Breast epithelium (tissue), 4 donors: ENCODE data around the gene INSC. TPM values are rescaled to one million over a fixed set of nuclear protein-coding genes. Genes with fewer than 3 reads are reported as not detected.

Experiments used
- DNase-seq, 2 donors: peaks; one replicate each; pipeline ENCODE4 v3.0.0-alpha.2; 2019; ENCODE audit warnings: low spot score in 2 of 2
- H3K27ac ChIP-seq, 2 donors: fragments of 200-600 bp; sonication (generic) in 1 of 2; one replicate each; pipeline ENCODE4 v1.5.1; 2016 to 2019; ENCODE audit warnings: mild to moderate bottlenecking in 1 of 2
- H3K27me3 ChIP-seq, 2 donors: fragments of 200-600 bp; sonication (generic) in 1 of 2; one replicate each; pipeline versions ENCODE4 v1.5.1 to v1.6.0; 2017 to 2019; ENCODE audit warnings: control low read depth in 1 of 2, mild to moderate bottlenecking in 1 of 2
- H3K36me3 ChIP-seq: fragments of 200-600 bp; one replicate; pipeline ENCODE4 v1.5.1; 2019
- H3K4me1 ChIP-seq, 2 donors: fragments of 200-600 bp; sonication (generic); one replicate each; pipeline ENCODE4 v1.5.1; 2016 to 2019; ENCODE audit warnings: control low read depth in 1 of 2
- H3K4me3 ChIP-seq, 3 donors: fragments of 200-600 bp; sonication (generic); 1 replicate in 2 of 3; 2 replicates in 1 of 3; pipeline ENCODE4 v1.5.1; 2016 to 2019; ENCODE audit warnings: mild to moderate bottlenecking in 3 of 3, moderate library complexity in 2 of 3
- H3K9me3 ChIP-seq, 2 donors: fragments of 200-600 bp; sonication (generic) in 1 of 2; one replicate each; pipeline ENCODE4 v1.5.1; 2016 to 2019; ENCODE audit warnings: control low read depth in 1 of 2
- POLR2A ChIP-seq: fragments of 450-650 bp; IDR thresholded peaks from one replicate; pipeline ENCODE4 v1.6.1; 2016; ENCODE audit warnings: antibody characterized with exemption, mild to moderate bottlenecking, moderate library complexity
- POLR2AphosphoS5 ChIP-seq, 3 donors: sonication (generic); formaldehyde crosslinking; IDR thresholded peaks; one replicate each; pipeline ENCODE4 v1.6.1; 2017; ENCODE audit warnings: antibody characterized with exemption in 3 of 3
- intact Hi-C: fragments of 100-400 bp; cut with DNase I; formaldehyde crosslinking; loops from one replicate; pipeline ENCODE4 v1.15.1; 2023; ENCODE audit warnings: low total_unique reads
- total RNA-seq, 3 donors: library from RNA; depleted of rRNA; stranded (reverse); fragments of >200 nt; gene quantifications; one replicate each; pipeline ENCODE4 v1.1.0, GENCODE V29; 2016
- TF ChIP-seq, protein P1 (sequence below), 3 donors: fragments of 450-650 bp; IDR thresholded peaks; one replicate each; pipeline ENCODE4 v1.5.1; 2016 to 2017; ENCODE audit warnings: antibody characterized with exemption in 3 of 3, mild to moderate bottlenecking in 3 of 3, moderate library complexity in 3 of 3

The INSC gene
- total RNA-seq, 3 donors from 2014 or later, result 0.33 to 0.88 TPM; not detected in 1

DNA sequence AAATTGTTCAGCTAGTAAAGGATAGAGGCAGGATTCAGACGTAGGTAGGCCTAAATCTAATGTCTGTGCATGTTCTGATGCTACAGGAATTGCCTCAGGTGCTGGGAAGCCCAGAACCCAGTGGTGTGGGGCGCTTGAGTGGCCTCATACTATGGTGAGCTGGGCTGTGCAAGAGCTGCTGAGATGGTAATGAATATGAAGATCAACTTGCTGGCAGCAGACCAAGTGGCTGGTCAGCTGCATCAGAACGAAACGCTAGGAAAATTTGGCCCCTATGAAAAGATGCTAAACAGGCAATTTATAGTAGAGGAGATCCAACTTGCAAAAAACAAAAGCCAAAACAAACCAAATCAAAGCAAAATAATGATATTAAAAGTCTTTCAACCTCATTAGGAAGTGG, 102.7 kb downstream of the INSC start:
- no peak overlapping the region for H3K27ac ChIP-seq
- TF ChIP-seq, protein P1, sequence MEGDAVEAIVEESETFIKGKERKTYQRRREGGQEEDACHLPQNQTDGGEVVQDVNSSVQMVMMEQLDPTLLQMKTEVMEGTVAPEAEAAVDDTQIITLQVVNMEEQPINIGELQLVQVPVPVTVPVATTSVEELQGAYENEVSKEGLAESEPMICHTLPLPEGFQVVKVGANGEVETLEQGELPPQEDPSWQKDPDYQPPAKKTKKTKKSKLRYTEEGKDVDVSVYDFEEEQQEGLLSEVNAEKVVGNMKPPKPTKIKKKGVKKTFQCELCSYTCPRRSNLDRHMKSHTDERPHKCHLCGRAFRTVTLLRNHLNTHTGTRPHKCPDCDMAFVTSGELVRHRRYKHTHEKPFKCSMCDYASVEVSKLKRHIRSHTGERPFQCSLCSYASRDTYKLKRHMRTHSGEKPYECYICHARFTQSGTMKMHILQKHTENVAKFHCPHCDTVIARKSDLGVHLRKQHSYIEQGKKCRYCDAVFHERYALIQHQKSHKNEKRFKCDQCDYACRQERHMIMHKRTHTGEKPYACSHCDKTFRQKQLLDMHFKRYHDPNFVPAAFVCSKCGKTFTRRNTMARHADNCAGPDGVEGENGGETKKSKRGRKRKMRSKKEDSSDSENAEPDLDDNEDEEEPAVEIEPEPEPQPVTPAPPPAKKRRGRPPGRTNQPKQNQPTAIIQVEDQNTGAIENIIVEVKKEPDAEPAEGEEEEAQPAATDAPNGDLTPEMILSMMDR (IDR thresholded peaks at IDR 0.05), result no peak
- TF ChIP-seq POLR2AphosphoS5 (IDR thresholded peaks at IDR 0.05) (no peak), POLR2A (no peak)
- H3K36me3 ChIP-seq, result no peaks in the 10 kb centered on the region
- DNase-seq, result no peak
- no peaks in the 10 kb centered on the region for H3K9me3 ChIP-seq
- no peak overlapping the region for H3K4me3 ChIP-seq
- H3K4me1 ChIP-seq, result no peaks in the 10 kb centered on the region
- no peaks in the 10 kb centered on the region for H3K27me3 ChIP-seq
- intact Hi-C loops, result no loop called here

DNA sequence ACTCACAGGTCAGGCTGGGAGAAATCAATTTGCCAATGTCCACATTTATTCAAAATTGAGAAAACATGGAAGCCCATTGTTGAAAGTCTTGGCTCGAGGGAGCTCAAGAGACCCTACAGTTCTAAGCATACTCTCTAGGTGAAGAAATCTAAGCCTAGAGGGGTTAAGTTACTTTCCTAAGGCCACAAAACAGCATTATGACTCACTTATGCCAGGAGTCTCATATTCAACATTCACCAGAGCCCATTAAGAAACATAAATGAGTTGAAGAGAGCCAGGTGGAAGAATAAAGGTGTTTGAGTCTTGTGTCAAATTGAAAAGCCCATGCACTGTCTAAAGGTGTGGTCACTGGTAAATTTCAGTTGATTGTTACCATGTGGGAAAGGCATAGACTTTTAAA, 108.1 kb downstream of the INSC start:
- Histone ChIP-seq H3K36me3 (no peaks in the 10 kb centered on the region), H3K4me3 (no peak overlapping the region), H3K4me1 (no peaks in the 10 kb centered on the region), H3K27ac (no peak overlapping the region), H3K9me3 (no peaks in the 10 kb centered on the region), H3K27me3 (no peaks in the 10 kb centered on the region)
- TF ChIP-seq, protein P1 (IDR thresholded peaks at IDR 0.05), result no peak
- TF ChIP-seq POLR2A (no peak), POLR2AphosphoS5 (IDR thresholded peaks at IDR 0.05) (no peak)
- intact Hi-C loops, result no loop called here
- DNase-seq, result no peak

DNA sequence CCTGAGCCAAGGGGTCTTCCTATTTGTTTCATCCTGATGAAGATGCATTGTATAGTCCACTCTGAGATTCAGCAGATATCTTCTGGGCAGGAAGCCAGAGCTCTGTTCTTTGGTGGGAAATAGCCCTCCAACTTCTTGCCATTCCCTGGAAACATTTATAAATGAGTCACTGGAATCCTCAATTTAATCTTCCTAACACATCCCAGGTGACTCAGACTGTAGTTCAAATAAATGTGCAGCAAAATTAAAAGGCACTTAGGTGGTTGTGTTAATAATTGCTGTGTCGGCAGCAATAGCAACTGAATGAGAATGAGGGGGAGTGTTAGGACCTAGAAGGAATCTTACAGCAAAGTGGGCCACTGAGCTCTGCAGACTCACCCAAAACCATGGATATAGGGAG, 108.6 kb downstream of the INSC start:
- DNase-seq, result no peak
- Histone ChIP-seq H3K27me3 (no peaks in the 10 kb centered on the region), H3K9me3 (no peaks in the 10 kb centered on the region), H3K4me3 (no peak overlapping the region), H3K27ac (no peak overlapping the region), H3K36me3 (no peaks in the 10 kb centered on the region), H3K4me1 (no peaks in the 10 kb centered on the region)
- intact Hi-C loops, result no loop called here
- no peak for TF ChIP-seq POLR2A
- TF ChIP-seq, protein P1 (IDR thresholded peaks at IDR 0.05), result no peak
- no peak for TF ChIP-seq POLR2AphosphoS5 (IDR thresholded peaks at IDR 0.05)

DNA sequence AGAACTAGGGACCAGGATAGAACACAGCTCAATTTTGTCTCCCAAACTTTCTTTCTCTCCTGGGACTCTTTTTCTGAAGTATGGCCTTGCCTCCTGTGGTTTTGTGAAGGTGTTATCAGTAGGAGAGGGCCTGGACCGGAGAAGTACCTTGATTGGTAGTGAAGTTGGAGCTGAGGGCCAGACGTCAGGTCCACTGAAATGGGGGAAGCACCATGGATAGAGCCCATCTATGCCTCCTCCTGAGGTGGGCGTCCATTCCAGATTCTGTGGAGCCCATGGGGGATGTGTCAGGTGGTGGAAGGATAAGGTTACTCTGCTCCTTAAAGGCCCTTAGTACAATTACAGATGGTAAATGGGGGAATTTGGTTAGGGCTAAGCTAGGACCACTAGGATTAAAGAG, 109.7 kb downstream of the INSC start:
- Histone ChIP-seq H3K27ac (no peak overlapping the region), H3K27me3 (no peaks in the 10 kb centered on the region), H3K9me3 (no peaks in the 10 kb centered on the region), H3K36me3 (no peaks in the 10 kb centered on the region), H3K4me3 (no peak overlapping the region), H3K4me1 (no peaks in the 10 kb centered on the region)
- intact Hi-C loops, result no loop called here
- TF ChIP-seq POLR2A, result no peak
- DNase-seq, result no peak

DNA sequence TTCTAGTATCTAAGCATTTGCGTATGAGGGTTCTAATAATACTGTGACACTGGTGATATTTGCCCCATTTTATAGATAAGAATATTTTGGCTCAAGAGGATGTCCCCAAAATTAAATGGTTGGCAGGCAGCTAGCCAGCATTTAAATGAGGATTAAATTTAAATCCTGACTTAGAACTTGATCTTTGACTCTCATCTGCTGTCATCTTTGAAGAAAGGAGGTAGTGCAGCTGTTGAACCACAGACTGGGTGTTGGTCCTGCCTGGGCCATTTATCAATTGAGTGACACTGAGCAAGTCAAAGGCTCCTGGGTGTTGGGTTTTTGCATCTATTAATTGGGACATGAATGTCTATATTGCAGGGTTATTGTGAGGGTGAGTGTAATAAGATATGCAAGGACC, 112.3 kb downstream of the INSC start:
- no peaks in the 10 kb centered on the region for H3K36me3 ChIP-seq
- H3K27me3 ChIP-seq, result no peaks in the 10 kb centered on the region
- H3K9me3 ChIP-seq, result no peaks in the 10 kb centered on the region
- no peak overlapping the region for H3K4me3 ChIP-seq
- intact Hi-C loops, result no loop called here
- DNase-seq, result no peak
- TF ChIP-seq POLR2AphosphoS5 (IDR thresholded peaks at IDR 0.05), result no peak
- no peak for TF ChIP-seq POLR2A
- TF ChIP-seq, protein P1 (IDR thresholded peaks at IDR 0.05), result no peak
- H3K4me1 ChIP-seq, result no peaks in the 10 kb centered on the region
- H3K27ac ChIP-seq, result no peak overlapping the region

DNA sequence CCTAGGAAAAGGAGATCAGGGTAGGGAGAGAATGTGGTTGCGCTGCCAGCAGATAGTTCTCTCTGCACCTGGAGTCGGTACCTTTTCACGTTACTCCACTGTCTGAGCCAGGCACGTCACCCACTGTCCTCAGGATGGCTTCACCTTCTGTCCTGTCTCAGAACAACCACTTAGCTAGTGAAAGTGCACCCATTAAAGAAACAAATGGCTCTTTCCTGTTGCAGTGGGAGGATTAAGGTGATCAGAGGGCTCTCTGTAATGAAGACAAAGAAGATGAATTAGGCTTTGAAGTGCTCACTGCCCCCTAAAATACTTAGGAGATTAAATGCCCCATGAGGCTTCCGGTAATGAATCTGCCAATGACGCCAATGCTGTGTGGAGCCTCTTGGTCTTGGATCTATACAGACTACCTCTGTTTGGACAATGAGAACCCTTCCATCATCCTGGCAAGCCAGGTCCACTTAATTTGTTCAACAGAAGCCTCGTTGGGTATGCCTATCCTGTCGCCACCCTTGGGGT, 113.7 kb downstream of the INSC start:
- DNase-seq, result no peak
- H3K9me3 ChIP-seq, result no peaks in the 10 kb centered on the region
- H3K27ac ChIP-seq, result no peak overlapping the region
- intact Hi-C loops, result no loop called here
- H3K36me3 ChIP-seq, result no peaks in the 10 kb centered on the region
- H3K4me1 ChIP-seq, result no peaks in the 10 kb centered on the region
- no peaks in the 10 kb centered on the region for H3K27me3 ChIP-seq
- H3K4me3 ChIP-seq, result no peak overlapping the region
- TF ChIP-seq POLR2AphosphoS5 (IDR thresholded peaks at IDR 0.05), result no peak
- no peak for TF ChIP-seq POLR2A
- TF ChIP-seq, protein P1 (IDR thresholded peaks at IDR 0.05), result no peak
